Spleen (tissue), 7 donors: Measurements from ENCODE around the gene RNF225.

Experiments
- CTCF ChIP-seq, 11 experiments: fragments of 200-600 bp in 7 of 11; fragments of 450-650 bp in 4 of 11; sonication (generic) in 4 of 11; IDR thresholded peaks in 8 of 11; conservative IDR thresholded peaks in 3 of 11; 1 replicate in 7 of 11; 2 replicates in 4 of 11; pipeline versions ENCODE4 v1.4.0 to v1.8.0; 2016 to 2021; ENCODE audit warnings: antibody characterized with exemption in 11 of 11, inconsistent platforms in 4 of 11, mild to moderate bottlenecking in 1 of 11
- POLR2AphosphoS5 ChIP-seq, 3 donors: sonication (generic); formaldehyde crosslinking; IDR thresholded peaks; one replicate each; pipeline ENCODE4 v1.5.1; 2017; ENCODE audit warnings: antibody characterized with exemption in 3 of 3
- donor health status: DM: no; HTN: no; CAD: no; lungs with moderate emphysema.
- donor health status: DM: no; HTN: no; CAD: no.
- donor health status: DM: no; HTN: no; CAD: no.

DNA sequence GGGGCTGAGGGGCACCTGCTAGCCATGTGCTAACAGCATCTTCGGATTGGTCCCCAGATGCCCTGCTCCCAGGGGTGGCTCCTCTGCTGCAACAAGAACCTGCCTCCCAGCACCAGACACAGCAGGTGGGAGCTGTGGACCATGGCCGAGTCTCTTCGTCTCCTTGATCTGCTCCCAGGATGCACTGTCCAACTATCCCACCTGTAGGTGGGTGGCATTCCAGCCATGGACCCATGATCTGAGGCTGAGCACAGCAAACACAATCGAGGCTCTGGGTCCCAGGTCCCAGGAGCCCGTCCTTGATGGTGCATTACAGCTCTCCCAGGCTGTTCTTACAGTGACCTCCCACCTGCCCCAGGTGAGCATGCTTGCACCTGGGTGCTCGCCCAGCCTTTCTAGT is 16.2 kb upstream of the RNF225 start:
- TF ChIP-seq CTCF (IDR thresholded peaks at IDR 0.05 in 8 of 11, conservative IDR thresholded peaks at IDR 0.05 in 3 of 11), result no peak
- no peak for TF ChIP-seq POLR2AphosphoS5 (IDR thresholded peaks at IDR 0.05)
